Stimulated activated CD4-positive, alpha-beta T cell treated with anti-CD3 and anti-CD28 coated beads, Interleukin-15, amount 100 ng/mL, for 48 hours (primary cell): ENCODE data around the gene CPSF3.

Source experiments
- DNase-seq, 2 donors: peaks; one replicate each; pipeline ENCODE4 v3.0.0-alpha.2; 2020; ENCODE audit warnings: low read depth in 2 of 2

Gene CPSF3

GRCh38 chr2:9419541-9419940 is 3.9 kb upstream of the CPSF3 start:
- no peak for DNase-seq

- no peak for DNase-seq
Observed at GRCh38 chr2:9420495-9420894, 3.0 kb upstream of the CPSF3 start.

GRCh38 chr2:9422321-9423099 is 944 bp upstream of the CPSF3 start:
- peak; percentile 30 to 44 for DNase-seq

GRCh38 chr2:9423922-9424272 is 443 bp downstream of the CPSF3 start:
- DNase-seq, result peak in 1 of 2 donors; percentile 6

GRCh38 chr2:9424447-9425164 is 1.2 kb downstream of the CPSF3 start:
- DNase-seq, result no peak

- DNase-seq, result no peak
Observed at GRCh38 chr2:9428965-9429577, 5.6 kb downstream of the CPSF3 start.

DNA sequence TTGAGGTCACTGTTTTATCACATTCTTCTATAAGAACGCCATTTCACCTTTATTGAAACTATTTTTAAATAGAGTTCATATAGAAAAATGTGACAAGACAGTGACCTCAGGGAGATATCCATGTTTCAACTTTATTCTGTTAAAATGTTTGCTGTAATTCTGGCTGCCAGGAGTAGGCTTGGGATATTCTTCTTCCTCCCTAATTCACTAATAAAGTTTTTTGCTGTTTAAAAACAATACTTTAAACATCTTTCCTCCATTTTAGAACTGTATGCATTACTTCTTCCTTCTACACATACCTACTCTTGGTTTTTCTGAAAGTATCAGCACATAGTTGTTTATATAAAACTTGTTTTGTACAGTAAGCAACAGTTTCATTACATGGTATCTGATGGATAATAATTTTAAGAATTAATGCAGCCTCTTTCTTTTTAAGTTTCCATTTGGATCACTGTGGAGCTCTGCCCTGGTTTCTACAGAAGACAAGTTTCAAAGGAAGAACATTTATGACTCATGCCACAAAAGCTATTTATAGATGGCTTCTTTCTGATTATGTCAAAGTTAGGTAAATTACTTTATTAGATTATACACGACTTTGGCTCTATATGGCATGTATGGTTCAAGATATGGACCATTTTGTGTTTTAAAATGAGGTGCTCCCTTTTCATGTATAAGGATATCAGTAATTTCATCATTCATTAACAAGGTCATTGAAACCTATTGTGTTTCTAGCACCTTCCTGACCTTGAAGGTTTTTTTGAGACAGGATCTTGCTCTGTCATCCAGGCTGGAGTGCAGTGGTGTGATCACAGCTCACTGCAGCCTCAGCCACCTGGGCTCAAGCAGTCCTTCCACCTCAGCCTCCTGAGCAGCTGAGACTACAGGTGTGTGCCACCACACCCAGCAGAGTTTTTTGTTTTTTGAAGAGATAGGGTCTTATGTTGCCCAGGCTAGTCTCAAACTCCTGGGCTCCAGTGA is 7.2 kb downstream of the CPSF3 start:
- DNase-seq, result no peak

- DNase-seq, result no peak
Observed at GRCh38 chr2:9434489-9434888, 11.0 kb downstream of the CPSF3 start.

DNA sequence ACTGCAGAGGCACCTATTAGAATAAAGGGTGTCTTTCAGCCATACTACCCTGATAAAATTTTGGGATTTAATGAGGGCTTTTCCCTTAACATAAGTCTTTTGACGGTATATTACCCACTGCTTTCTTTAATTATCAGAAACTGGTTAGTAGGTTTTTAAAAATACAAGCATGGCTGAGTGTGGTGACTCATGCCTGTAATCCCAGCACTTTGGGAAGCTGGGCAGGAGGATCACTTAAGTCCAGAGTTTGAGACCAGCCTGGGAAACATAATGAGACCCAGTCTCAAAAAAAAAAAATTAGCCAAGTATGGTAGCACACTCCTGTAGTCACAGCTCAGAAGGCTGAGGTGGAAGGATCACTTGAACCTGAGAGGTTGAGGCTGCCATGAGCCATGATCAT is 16.1 kb downstream of the CPSF3 start:
- no peak for DNase-seq

DNA sequence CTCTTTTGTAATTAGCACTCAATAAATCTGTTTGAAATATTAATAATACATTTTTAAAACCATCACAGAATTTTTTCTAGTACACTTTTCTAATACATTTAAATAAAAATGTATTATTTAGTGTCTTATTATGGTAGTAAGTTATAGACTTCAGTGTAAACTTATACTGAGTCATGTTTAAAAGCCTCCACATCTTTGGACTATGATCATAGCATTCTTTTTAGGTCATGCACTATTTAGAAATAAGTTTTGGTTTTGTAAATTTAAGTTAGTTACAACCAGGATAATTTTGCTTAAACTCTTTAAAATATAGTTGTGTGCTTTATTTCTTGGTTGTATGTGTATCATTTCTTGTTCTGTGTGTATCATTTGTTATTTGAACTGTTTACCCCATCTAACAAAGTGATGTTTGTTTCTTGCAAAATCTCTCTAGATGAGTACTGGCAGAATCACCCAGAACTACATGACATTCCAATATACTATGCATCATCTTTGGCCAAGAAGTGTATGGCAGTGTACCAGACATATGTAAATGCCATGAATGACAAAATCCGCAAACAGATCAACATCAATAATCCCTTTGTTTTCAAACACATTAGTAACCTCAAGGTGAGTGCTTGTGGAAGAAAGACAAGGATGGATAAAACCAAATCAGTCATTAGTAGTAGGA is 16.7 kb downstream of the CPSF3 start:
- DNase-seq, result no peak

GRCh38 chr2:9441556-9441955 is 18.1 kb downstream of the CPSF3 start:
- no peak for DNase-seq

- no peak for DNase-seq
Observed at GRCh38 chr2:9443526-9443925, 20.1 kb downstream of the CPSF3 start.

DNA sequence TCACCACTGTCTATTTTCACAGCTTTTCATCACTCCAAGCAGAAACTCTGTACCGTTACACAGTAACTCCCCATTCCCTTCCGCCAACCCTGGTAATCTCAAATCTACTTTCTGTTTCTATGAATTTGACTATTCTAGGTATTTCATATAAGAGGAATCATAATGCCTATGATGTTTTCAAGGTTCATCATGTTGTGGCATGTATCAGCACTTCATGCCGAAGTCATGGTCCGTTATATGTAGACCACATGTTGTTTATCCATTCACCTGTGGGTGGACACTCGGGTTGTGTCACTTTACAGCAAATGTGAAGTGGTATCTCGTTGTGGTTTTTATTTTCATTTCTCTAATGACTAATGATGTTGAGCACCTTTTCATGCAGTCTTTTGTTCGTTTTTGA is 21.6 kb downstream of the CPSF3 start:
- DNase-seq, result no peak

GRCh38 chr2:9451231-9451630 is 27.8 kb downstream of the CPSF3 start:
- no peak for DNase-seq

DNA sequence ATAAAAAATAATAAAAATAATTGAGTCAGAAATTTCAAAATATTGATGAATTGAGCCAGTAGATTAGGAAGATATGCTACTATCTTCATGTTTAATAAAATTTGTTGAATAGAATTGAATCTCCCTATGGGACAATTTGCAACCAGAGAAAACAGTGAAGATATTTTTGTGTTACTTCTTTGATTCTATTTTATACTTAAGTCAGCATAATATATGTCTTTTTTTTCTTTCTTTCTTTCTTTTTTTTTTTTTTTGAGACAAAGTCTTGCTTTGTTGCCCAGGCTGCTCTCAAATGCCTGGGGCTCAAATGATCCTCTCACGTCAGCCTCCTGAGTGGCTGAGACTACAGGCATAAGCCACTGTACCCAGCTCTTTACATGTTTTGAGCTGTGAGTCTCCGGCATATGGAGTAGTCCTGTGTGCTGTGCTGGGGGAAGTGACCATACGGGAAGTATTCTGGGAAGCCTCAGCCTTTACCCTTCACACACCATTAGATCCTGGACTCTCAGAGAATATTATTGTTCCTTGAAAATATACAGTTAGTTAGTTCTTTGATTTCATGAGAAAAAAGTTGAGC is 37.1 kb downstream of the CPSF3 start:
- no peak for DNase-seq

GRCh38 chr2:9461079-9461478 is 37.6 kb downstream of the CPSF3 start:
- no peak for DNase-seq

GRCh38 chr2:9462313-9462712 is 38.9 kb downstream of the CPSF3 start:
- no peak for DNase-seq

DNA sequence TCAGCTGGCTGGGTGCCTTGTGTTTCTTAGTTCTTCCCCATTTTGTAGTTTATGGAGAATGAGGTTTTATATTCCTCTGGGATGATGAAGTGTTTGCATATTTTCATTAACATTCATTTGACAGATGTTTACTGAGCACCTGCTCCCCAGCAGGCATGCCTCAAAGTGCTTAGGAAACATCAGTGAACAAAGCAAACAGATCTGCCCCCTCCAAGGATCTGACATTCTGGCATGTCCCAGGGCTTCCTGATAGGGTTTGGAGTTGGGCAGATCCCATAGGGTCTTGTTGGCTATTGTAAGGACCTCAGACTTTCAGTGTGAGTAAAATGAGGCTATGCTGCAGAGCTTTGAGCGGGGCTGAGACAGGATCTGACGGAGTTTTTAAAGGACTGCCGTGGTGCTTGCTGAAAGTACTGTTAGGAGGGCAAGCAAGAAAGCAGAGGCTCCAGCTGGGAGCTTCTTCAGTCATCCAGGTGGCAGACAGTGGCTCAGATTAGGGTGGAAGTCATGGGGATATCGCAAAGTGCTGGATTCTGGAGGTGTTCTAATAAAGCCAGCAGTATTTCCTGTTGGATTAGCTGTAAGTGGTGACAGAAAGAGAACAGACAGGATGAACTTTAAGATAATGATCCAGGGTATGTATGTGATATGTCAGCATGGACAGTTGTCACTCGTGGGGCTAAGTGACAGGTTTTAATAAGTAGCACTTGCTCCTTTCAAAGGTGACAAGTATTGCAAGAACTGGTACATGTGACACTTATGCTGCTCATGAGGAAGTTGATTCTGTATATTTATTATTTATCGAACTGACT is 39.6 kb downstream of the CPSF3 start:
- DNase-seq, result no peak

DNA sequence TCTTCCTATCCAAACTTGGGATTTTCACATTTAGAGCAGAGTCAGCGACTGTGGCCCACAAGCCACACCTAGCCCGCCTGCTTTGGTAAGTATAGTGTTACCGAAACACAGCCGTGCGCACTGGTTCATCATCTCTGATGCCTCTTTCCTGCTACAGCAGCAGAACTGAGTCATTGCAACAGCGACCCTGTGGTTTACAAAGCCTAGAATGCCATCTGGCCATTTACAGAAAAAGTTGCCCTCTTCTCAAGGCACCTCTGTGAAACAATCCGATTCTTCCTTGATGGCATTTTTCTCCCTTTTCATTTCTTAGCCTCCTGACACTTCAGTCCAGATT is 40.2 kb downstream of the CPSF3 start:
- DNase-seq, result peak in 1 of 2 donors; percentile 19

GRCh38 chr2:9465170-9465569 is 41.7 kb downstream of the CPSF3 start:
- DNase-seq, result no peak
